Lower lobe of right lung (tissue), 2 donors: ENCODE data around the gene SELENOF. TPM values are rescaled to one million over a fixed set of nuclear protein-coding genes. Genes with fewer than 3 reads are reported as not detected.
"Not testable (repeated sequence)": the region's sequence is repeated elsewhere in the genome, so short reads cannot be mapped to it uniquely, and the experiment has no call there.

Source experiments
- ATAC-seq, 2 donors: fragments of 200-7000 bp; cut with Tn5 transposase; one replicate each; pipeline ENCODE4 v1.9.1; 2020 to 2022; ENCODE audit warnings: mild to moderate bottlenecking in 2 of 2, moderate library complexity in 2 of 2
- DNase-seq: peaks from one replicate; pipeline ENCODE4 v3.0.0-alpha.2; 2020
- H3K27ac ChIP-seq: fragments of 200-600 bp; one replicate; pipeline ENCODE4 v1.8.0; 2022
- H3K27me3 ChIP-seq: fragments of 200-600 bp; one replicate; pipeline ENCODE4 v1.8.0; 2022; ENCODE audit warnings: low read depth
- H3K36me3 ChIP-seq: fragments of 200-600 bp; one replicate; pipeline ENCODE4 v1.8.0; 2022; ENCODE audit warnings: mild to moderate bottlenecking
- H3K4me1 ChIP-seq: fragments of 200-600 bp; one replicate; pipeline ENCODE4 v1.8.0; 2022
- H3K4me3 ChIP-seq: fragments of 200-600 bp; one replicate; pipeline ENCODE4 v1.8.0; 2022; ENCODE audit warnings: mild to moderate bottlenecking
- H3K9me3 ChIP-seq: fragments of 200-600 bp; one replicate; pipeline ENCODE4 v1.8.0; 2022
- intact Hi-C: fragments of 100-400 bp; cut with DNase I; formaldehyde crosslinking; loops from one replicate; pipeline ENCODE4 v1.11.0; 2022
- total RNA-seq: library from RNA; stranded (reverse); fragmentation: NEBNext Ultra II Directional; extraction: Animal tissue kit (Norgen Biotek cat#: 25700); gene quantifications from one replicate; pipeline ENCODE4 v1.2.1, GENCODE V29; 2021
- TF ChIP-seq, protein P1 (sequence below): fragments of 200-600 bp; IDR thresholded peaks from one replicate; pipeline ENCODE4 v1.8.0; 2022; ENCODE audit warnings: antibody characterized with exemption, mild to moderate bottlenecking
- donor health status: DM: no; HTN: yes; CAD: no; lungs with severe emphysema.

SELENOF gene
- total RNA-seq, 1 donor from 2014 or later = 197 TPM

DNA sequence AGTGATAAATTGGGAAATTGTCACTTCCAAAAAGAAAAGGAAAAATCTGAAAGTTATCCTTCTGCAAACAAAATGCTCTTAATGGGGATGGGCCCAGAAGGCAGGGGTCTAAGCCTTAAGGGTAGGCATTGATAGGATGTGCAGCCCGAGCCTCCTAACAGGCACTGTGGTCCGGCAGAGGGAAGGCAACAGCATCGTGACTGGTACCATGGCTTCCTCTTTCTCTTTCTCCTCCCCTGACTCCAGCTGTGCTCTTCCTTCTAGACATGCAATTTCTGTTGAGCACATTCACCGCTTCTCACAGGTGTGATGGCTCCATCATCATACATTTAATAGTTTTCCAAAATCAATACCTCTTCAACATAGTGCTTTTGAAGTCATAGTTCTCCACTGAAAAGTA lies 91.5 kb downstream of the SELENOF start:
- H3K4me1 ChIP-seq = no peaks in the 10 kb centered on the region
- no peak for ATAC-seq
- TF ChIP-seq, protein P1, sequence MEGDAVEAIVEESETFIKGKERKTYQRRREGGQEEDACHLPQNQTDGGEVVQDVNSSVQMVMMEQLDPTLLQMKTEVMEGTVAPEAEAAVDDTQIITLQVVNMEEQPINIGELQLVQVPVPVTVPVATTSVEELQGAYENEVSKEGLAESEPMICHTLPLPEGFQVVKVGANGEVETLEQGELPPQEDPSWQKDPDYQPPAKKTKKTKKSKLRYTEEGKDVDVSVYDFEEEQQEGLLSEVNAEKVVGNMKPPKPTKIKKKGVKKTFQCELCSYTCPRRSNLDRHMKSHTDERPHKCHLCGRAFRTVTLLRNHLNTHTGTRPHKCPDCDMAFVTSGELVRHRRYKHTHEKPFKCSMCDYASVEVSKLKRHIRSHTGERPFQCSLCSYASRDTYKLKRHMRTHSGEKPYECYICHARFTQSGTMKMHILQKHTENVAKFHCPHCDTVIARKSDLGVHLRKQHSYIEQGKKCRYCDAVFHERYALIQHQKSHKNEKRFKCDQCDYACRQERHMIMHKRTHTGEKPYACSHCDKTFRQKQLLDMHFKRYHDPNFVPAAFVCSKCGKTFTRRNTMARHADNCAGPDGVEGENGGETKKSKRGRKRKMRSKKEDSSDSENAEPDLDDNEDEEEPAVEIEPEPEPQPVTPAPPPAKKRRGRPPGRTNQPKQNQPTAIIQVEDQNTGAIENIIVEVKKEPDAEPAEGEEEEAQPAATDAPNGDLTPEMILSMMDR = no peak
- intact Hi-C loops = no loop called here
- H3K36me3 ChIP-seq = no peaks in the 10 kb centered on the region
- no peaks in the 10 kb centered on the region for H3K9me3 ChIP-seq
- no peak for DNase-seq
- H3K27ac ChIP-seq = no peak overlapping the region
- no peak overlapping the region for H3K4me3 ChIP-seq
- no peaks in the 10 kb centered on the region for H3K27me3 ChIP-seq

DNA sequence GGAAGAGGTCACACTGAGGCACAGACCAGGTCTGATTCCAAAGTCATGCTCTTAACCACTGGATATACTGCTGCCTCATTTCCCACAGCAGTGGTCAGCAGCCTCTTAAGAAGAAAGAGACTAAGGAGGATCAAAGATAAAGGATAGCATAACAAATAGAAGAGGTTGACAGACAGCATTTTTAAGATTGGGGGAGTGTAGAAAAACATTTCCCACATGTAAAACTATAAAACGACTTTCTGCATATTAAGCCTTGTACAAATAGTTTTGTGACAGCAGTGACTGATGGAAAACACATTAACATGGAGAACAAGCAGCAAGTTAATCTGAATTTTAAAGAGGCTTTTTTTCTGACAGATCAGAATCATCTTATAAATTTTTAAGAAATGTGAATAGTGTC lies 92.0 kb downstream of the SELENOF start:
- intact Hi-C loops = no loop called here
- no peak for DNase-seq
- no peaks in the 10 kb centered on the region for H3K9me3 ChIP-seq
- no peaks in the 10 kb centered on the region for H3K27me3 ChIP-seq
- ATAC-seq = no peak
- H3K4me1 ChIP-seq = no peaks in the 10 kb centered on the region
- no peaks in the 10 kb centered on the region for H3K36me3 ChIP-seq
- TF ChIP-seq, protein P1 = no peak
- H3K27ac ChIP-seq = no peak overlapping the region
- no peak overlapping the region for H3K4me3 ChIP-seq

DNA sequence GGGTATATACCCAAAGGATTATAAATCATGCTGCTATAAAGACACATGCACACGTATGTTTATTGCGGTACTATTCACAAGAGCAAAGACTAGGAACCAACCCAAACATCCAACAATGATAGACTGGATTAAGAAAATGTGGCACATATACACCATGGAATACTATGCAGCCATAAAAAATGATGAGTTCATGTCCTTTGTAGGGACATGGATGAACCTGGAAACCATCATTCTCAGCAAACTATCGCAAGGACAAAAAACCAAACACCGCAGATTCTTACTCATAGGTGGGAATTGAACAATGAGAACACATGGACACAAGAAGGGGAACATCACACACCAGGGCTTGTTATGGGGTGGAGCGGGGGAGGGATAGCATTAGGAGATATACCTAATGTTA lies 94.0 kb downstream of the SELENOF start:
- H3K27ac ChIP-seq, intact Hi-C loops, ATAC-seq, H3K4me3 ChIP-seq, H3K27me3 ChIP-seq, H3K4me1 ChIP-seq, H3K9me3 ChIP-seq, DNase-seq, H3K36me3 ChIP-seq: not testable (repeated sequence)

DNA sequence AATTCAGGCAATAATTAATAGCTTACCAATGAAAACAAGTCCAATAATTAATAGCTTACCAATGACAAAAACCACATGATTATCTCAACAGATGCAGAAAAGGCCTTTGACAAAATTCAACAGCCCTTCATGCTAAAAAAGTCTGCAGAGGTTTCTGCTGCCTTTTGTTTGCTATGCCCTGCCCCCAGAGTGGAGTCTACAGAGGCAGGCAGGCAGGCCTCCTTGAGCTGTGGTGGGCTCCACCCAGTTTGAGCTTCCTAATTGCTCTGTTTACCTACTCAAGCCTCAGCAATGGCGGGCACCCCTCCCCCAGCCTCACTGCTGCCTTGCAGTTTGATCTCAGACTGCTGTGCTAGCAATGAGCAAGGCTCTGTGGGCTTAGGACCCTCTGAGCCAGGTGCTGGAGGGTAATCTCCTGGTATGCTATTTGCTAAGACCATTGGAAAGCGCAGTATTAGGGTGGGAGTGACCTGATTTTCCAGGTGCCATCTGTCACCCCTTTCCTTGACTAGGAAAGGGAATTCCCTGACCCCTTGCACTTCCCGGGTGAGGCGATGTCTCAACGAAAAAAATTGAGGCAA lies 96.6 kb downstream of the SELENOF start:
- intact Hi-C loops, H3K27ac ChIP-seq, H3K36me3 ChIP-seq, ATAC-seq, H3K27me3 ChIP-seq, H3K4me3 ChIP-seq, H3K9me3 ChIP-seq, DNase-seq, H3K4me1 ChIP-seq: not testable (repeated sequence)

DNA sequence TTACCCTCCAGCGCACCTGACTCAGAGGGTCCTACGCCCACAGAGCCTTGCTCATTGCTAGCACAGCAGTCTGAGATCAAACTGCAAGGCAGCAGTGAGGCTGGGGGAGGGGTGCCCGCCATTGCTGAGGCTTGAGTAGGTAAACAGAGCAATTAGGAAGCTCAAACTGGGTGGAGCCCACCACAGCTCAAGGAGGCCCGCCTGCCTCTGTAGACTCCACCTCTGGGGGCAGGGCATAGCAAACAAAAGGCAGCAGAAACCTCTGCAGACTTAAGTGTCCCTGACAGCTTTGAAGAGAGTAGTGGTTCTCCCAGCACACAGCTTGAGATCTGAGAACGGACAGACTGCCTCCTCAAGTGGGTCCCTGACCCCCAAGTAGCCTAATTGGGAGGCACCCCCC lies 99.8 kb downstream of the SELENOF start:
- H3K4me1 ChIP-seq, H3K4me3 ChIP-seq, ATAC-seq, H3K36me3 ChIP-seq, intact Hi-C loops, DNase-seq, H3K9me3 ChIP-seq, H3K27ac ChIP-seq, H3K27me3 ChIP-seq: not testable (repeated sequence)

Other genes starting within 250 kb of the SELENOF start
- gene SH3GLB1, start 209.6 kb downstream of the SELENOF start, total RNA-seq = 91.1 TPM
- gene HS2ST1, start 509 bp upstream of the SELENOF start, total RNA-seq = 19.0 TPM